ENCODE measurements around the gene PTPN23. TPM values are rescaled to one million over a fixed set of nuclear protein-coding genes. Genes with fewer than 3 reads are reported as not detected.

Gene PTPN23
- total and polyA plus RNA-seq, 2 experiments from 2014 or later = 14.3 to 48.8 TPM

DNA sequence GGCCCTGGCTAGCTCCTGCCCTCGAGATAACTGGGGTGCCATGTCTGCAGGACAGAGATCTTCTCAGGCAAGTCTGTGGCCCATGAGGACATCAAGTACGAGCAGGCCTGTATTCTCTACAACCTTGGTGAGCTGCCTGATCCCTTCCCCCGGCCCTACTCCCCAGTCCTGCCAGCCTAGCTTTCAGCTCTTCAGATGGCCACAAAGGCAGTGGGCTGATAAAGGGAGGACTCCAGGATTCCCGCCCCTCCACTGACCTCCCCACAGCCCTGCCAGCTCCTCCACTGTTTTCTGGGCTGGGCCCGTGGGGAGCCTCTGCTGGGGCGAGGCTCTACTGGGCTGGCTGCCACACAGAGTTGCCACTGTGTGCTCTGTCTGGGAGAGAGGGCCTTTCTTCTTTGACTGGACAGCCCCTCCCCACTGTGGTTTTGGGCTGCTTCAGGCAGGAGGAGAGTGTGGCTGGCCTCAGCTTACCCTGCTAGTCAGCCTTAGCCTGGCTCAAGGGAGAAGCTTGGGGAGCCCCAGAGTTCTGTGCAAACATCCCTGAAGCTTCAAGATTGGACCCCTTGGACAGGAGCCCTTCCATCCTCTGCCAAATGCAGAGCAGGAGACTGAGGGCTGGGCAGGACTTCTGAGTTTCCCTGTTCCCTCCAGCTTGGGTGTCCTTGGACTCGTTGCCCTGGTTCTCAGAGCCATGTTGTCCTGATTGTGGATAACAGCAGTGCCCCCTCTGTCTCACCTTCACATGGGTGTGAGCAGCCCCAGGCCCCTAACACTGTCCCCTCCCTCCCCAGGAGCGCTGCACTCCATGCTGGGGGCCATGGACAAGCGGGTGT lies 24.4 kb downstream of the PTPN23 start:
- Histone ChIP-seq H3K36me3 (ENCODE audit: insufficient read depth) (no peaks in the 10 kb centered on the region), H3K27me3 (ENCODE audit: insufficient read depth) (no peaks in the 10 kb centered on the region), H3K79me2 (replicated peaks; ENCODE audit: insufficient read depth) (peaks cover 9% of the 10 kb centered on the region; the same call in 1 of the 2 replicates), H3K4me2 (no peak overlapping the region), H3K4me3 (no peak overlapping the region), H3K27ac (ENCODE audit: low read depth) (no peak overlapping the region), H3K4me1 (ENCODE audit: insufficient read depth) (no peaks in the 10 kb centered on the region), H3F3A (replicated peaks; ENCODE audit: low read depth) (peaks cover 5% of the 10 kb centered on the region; the same call in 1 of the 2 replicates), H2AFZ (no peak overlapping the region), H3K9me2 (ENCODE audit: insufficient read depth) (no peaks in the 10 kb centered on the region), H4K20me1 (replicated peaks; ENCODE audit: insufficient read depth) (peaks cover 8% of the 10 kb centered on the region)
- Mint-ChIP-seq H3K36me3 (ENCODE audit: low read depth) (peaks cover 19% of the 10 kb centered on the region), H3K4me1 (no peaks in the 10 kb centered on the region), H3K27me3 (ENCODE audit: insufficient read depth, low read depth, poor library complexity) (peaks cover 13% of the 10 kb centered on the region), H3K4me3 (no peak overlapping the region), H3K27ac (no peak overlapping the region), H3K9me3 (no peaks in the 10 kb centered on the region)
- TF ChIP-seq NANOG (IDR thresholded peaks at IDR 0.05; ENCODE audit: borderline replicate concordance) (no peak), ZNF331 (CRISPR knock-in tag; IDR thresholded peaks at IDR 0.05; ENCODE audit: low read depth) (no peak), CREB1 (CRISPR knock-in tag; IDR thresholded peaks at IDR 0.05; ENCODE audit: low read depth) (no peak), EZH2phosphoT487 (IDR thresholded peaks at IDR 0.05; ENCODE audit: unreplicated experiment) (no peak), ZNF114 (CRISPR knock-in tag; IDR thresholded peaks at IDR 0.05) (no peak), POLR2AphosphoS5 (IDR thresholded peaks at IDR 0.05; ENCODE audit: low read depth) (no peak), JUNB (IDR thresholded peaks at IDR 0.05; ENCODE audit: unreplicated experiment) (no peak), STAT1 (IDR thresholded peaks at IDR 0.05; ENCODE audit: unreplicated experiment) (no peak), EZH2 (IDR thresholded peaks at IDR 0.05; ENCODE audit: low read depth, unreplicated experiment) (no peak)
- TF ChIP-seq, protein P1, sequence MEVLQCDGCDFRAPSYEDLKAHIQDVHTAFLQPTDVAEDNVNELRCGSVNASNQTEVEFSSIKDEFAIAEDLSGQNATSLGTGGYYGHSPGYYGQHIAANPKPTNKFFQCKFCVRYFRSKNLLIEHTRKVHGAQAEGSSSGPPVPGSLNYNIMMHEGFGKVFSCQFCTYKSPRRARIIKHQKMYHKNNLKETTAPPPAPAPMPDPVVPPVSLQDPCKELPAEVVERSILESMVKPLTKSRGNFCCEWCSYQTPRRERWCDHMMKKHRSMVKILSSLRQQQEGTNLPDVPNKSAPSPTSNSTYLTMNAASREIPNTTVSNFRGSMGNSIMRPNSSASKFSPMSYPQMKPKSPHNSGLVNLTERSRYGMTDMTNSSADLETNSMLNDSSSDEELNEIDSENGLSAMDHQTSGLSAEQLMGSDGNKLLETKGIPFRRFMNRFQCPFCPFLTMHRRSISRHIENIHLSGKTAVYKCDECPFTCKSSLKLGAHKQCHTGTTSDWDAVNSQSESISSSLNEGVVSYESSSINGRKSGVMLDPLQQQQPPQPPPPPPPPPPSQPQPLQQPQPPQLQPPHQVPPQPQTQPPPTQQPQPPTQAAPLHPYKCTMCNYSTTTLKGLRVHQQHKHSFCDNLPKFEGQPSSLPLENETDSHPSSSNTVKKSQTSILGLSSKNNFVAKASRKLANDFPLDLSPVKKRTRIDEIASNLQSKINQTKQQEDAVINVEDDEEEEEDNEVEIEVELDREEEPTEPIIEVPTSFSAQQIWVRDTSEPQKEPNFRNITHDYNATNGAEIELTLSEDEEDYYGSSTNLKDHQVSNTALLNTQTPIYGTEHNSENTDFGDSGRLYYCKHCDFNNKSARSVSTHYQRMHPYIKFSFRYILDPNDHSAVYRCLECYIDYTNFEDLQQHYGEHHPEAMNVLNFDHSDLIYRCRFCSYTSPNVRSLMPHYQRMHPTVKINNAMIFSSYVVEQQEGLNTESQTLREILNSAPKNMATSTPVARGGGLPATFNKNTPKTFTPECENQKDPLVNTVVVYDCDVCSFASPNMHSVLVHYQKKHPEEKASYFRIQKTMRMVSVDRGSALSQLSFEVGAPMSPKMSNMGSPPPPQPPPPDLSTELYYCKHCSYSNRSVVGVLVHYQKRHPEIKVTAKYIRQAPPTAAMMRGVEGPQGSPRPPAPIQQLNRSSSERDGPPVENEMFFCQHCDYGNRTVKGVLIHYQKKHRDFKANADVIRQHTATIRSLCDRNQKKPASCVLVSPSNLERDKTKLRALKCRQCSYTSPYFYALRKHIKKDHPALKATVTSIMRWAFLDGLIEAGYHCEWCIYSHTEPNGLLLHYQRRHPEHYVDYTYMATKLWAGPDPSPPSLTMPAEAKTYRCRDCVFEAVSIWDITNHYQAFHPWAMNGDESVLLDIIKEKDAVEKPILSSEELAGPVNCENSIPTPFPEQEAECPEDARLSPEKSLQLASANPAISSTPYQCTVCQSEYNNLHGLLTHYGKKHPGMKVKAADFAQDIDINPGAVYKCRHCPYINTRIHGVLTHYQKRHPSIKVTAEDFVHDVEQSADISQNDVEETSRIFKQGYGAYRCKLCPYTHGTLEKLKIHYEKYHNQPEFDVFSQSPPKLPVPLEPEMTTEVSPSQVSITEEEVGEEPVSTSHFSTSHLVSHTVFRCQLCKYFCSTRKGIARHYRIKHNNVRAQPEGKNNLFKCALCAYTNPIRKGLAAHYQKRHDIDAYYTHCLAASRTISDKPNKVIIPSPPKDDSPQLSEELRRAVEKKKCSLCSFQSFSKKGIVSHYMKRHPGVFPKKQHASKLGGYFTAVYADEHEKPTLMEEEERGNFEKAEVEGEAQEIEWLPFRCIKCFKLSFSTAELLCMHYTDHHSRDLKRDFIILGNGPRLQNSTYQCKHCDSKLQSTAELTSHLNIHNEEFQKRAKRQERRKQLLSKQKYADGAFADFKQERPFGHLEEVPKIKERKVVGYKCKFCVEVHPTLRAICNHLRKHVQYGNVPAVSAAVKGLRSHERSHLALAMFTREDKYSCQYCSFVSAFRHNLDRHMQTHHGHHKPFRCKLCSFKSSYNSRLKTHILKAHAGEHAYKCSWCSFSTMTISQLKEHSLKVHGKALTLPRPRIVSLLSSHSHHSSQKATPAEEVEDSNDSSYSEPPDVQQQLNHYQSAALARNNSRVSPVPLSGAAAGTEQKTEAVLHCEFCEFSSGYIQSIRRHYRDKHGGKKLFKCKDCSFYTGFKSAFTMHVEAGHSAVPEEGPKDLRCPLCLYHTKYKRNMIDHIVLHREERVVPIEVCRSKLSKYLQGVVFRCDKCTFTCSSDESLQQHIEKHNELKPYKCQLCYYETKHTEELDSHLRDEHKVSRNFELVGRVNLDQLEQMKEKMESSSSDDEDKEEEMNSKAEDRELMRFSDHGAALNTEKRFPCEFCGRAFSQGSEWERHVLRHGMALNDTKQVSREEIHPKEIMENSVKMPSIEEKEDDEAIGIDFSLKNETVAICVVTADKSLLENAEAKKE (CRISPR knock-in tag; IDR thresholded peaks at IDR 0.05) = no peak
- TF ChIP-seq, protein P2, sequence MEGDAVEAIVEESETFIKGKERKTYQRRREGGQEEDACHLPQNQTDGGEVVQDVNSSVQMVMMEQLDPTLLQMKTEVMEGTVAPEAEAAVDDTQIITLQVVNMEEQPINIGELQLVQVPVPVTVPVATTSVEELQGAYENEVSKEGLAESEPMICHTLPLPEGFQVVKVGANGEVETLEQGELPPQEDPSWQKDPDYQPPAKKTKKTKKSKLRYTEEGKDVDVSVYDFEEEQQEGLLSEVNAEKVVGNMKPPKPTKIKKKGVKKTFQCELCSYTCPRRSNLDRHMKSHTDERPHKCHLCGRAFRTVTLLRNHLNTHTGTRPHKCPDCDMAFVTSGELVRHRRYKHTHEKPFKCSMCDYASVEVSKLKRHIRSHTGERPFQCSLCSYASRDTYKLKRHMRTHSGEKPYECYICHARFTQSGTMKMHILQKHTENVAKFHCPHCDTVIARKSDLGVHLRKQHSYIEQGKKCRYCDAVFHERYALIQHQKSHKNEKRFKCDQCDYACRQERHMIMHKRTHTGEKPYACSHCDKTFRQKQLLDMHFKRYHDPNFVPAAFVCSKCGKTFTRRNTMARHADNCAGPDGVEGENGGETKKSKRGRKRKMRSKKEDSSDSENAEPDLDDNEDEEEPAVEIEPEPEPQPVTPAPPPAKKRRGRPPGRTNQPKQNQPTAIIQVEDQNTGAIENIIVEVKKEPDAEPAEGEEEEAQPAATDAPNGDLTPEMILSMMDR (conservative IDR thresholded peaks at IDR 0.05; ENCODE audit: low read depth in 2 of 2) = no peak
- TF ChIP-seq, protein P3, sequence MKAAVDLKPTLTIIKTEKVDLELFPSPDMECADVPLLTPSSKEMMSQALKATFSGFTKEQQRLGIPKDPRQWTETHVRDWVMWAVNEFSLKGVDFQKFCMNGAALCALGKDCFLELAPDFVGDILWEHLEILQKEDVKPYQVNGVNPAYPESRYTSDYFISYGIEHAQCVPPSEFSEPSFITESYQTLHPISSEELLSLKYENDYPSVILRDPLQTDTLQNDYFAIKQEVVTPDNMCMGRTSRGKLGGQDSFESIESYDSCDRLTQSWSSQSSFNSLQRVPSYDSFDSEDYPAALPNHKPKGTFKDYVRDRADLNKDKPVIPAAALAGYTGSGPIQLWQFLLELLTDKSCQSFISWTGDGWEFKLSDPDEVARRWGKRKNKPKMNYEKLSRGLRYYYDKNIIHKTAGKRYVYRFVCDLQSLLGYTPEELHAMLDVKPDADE (IDR thresholded peaks at IDR 0.05) = no peak
- TF ChIP-seq, protein P4, sequence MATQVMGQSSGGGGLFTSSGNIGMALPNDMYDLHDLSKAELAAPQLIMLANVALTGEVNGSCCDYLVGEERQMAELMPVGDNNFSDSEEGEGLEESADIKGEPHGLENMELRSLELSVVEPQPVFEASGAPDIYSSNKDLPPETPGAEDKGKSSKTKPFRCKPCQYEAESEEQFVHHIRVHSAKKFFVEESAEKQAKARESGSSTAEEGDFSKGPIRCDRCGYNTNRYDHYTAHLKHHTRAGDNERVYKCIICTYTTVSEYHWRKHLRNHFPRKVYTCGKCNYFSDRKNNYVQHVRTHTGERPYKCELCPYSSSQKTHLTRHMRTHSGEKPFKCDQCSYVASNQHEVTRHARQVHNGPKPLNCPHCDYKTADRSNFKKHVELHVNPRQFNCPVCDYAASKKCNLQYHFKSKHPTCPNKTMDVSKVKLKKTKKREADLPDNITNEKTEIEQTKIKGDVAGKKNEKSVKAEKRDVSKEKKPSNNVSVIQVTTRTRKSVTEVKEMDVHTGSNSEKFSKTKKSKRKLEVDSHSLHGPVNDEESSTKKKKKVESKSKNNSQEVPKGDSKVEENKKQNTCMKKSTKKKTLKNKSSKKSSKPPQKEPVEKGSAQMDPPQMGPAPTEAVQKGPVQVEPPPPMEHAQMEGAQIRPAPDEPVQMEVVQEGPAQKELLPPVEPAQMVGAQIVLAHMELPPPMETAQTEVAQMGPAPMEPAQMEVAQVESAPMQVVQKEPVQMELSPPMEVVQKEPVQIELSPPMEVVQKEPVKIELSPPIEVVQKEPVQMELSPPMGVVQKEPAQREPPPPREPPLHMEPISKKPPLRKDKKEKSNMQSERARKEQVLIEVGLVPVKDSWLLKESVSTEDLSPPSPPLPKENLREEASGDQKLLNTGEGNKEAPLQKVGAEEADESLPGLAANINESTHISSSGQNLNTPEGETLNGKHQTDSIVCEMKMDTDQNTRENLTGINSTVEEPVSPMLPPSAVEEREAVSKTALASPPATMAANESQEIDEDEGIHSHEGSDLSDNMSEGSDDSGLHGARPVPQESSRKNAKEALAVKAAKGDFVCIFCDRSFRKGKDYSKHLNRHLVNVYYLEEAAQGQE (IDR thresholded peaks at IDR 0.05; ENCODE audit: unreplicated experiment) = no peak
- ATAC-seq (no peak; the same call in 2 of the 3 replicates), DNase-seq (ENCODE audit: low spot score) (no peak)

All from GM23338 (cell line).